GM12891 (cell line): ENCODE results near the gene WDR82.

Experiments
- POLR2A ChIP-seq: IDR thresholded peaks from 2 replicates; pipeline ENCODE4 v1.6.1; 2011; ENCODE audit warnings: low read depth, low read length, control low read depth
- POU2F2 ChIP-seq: IDR thresholded peaks from 2 replicates; pipeline ENCODE4 v1.6.1; 2011; ENCODE audit warnings: low read depth, mild to moderate bottlenecking, control low read depth, low read length, moderate library complexity
- TAF1 ChIP-seq: IDR thresholded peaks from 2 replicates; pipeline ENCODE4 v1.6.1; 2011; ENCODE audit warnings: low read depth, low read length, control low read depth

- peak; percentile 65 for TF ChIP-seq TAF1
- TF ChIP-seq POLR2A: peak; percentile 77
- no peak for TF ChIP-seq POU2F2
Observed at GRCh38 chr3:52277071-52277964, 1.1 kb downstream of the WDR82 start.
